Measurements from ENCODE around the gene CRLF2. TPM values are rescaled to one million over a fixed set of nuclear protein-coding genes. Genes with fewer than 3 reads are reported as not detected.

CRLF2 gene
- total and polyA plus RNA-seq, 10 donors: 0.26 to 1.8 (median 0.47) TPM; not detected in 4

GRCh38 chrX:1153940-1154339, 58.5 kb downstream of the CRLF2 start:
- no peak for DNase-seq
- H3K27me3 ChIP-seq (replicated peaks in 1 of 7): peaks cover 0 to 17% (median 0%) of the 10 kb centered on the region in 7 donors
- TF ChIP-seq POLR2AphosphoS5 (IDR thresholded peaks at IDR 0.05) (no peak), POLR2A (IDR thresholded peaks at IDR 0.05) (no peak), CTCF (IDR thresholded peaks at IDR 0.05 in 8 of 11, conservative IDR thresholded peaks at IDR 0.05 in 3 of 11) (no peak)
- H3K36me3 ChIP-seq: no peaks in the 10 kb centered on the region
- H3K9me3 ChIP-seq: no peaks in the 10 kb centered on the region
- WGBS, 5 donors: 37 to 60% (median 50%) methylated on average over 9 of the region's 9 CpGs
- no peaks in the 10 kb centered on the region for H3K4me1 ChIP-seq
- intact Hi-C loops (cut with DNase I; ENCODE audit: low total_unique reads): no loop called here
- H3K4me3 ChIP-seq: no peak overlapping the region
- H3K27ac ChIP-seq: no peak overlapping the region

- H3K4me1 ChIP-seq: no peaks in the 10 kb centered on the region
- 44 to 68% (median 64%) methylated on average over 10 of the region's 10 CpGs for WGBS, 5 donors
- no peak for TF ChIP-seq CTCF (IDR thresholded peaks at IDR 0.05 in 8 of 11, conservative IDR thresholded peaks at IDR 0.05 in 3 of 11)
- no peak for TF ChIP-seq POLR2AphosphoS5 (IDR thresholded peaks at IDR 0.05)
- intact Hi-C loops (cut with DNase I; ENCODE audit: low total_unique reads): no loop called here
- no peaks in the 10 kb centered on the region for H3K9me3 ChIP-seq
- DNase-seq: no peak
- H3K4me3 ChIP-seq: no peak overlapping the region
- no peaks in the 10 kb centered on the region for H3K36me3 ChIP-seq
- peaks cover 0 to 28% (median 3%) of the 10 kb centered on the region in 7 donors for H3K27me3 ChIP-seq (replicated peaks in 1 of 7)
- no peak overlapping the region for H3K27ac ChIP-seq
Measured at GRCh38 chrX:1152090-1152489, 60.4 kb downstream of the CRLF2 start.

GRCh38 chrX:1151378-1152077, 60.9 kb downstream of the CRLF2 start:
- Histone ChIP-seq H3K27me3 (replicated peaks in 1 of 7) (peaks cover 0 to 28% (median 3%) of the 10 kb centered on the region in 7 donors), H3K36me3 (no peaks in the 10 kb centered on the region), H3K27ac (no peak overlapping the region), H3K4me1 (no peaks in the 10 kb centered on the region), H3K4me3 (no peak overlapping the region), H3K9me3 (no peaks in the 10 kb centered on the region)
- no peak for DNase-seq
- TF ChIP-seq POLR2A (IDR thresholded peaks at IDR 0.05): no peak
- TF ChIP-seq CTCF (IDR thresholded peaks at IDR 0.05 in 8 of 11, conservative IDR thresholded peaks at IDR 0.05 in 3 of 11): no peak
- TF ChIP-seq POLR2AphosphoS5 (IDR thresholded peaks at IDR 0.05): no peak
- intact Hi-C loops (cut with DNase I; ENCODE audit: low total_unique reads): no loop called here
- WGBS, 5 donors: 52 to 75% (median 67%) methylated on average over 9 of the region's 9 CpGs

GRCh38 chrX:1150569-1151347, 61.7 kb downstream of the CRLF2 start:
- Histone ChIP-seq H3K27ac (no peak overlapping the region), H3K36me3 (no peaks in the 10 kb centered on the region), H3K4me3 (no peak overlapping the region), H3K9me3 (peaks cover 0 to 2% (median 0%) of the 10 kb centered on the region in 8 donors), H3K27me3 (replicated peaks in 1 of 7) (peaks cover 0 to 28% (median 3%) of the 10 kb centered on the region in 7 donors), H3K4me1 (no peaks in the 10 kb centered on the region)
- WGBS, 5 donors: 78 to 92% (median 82%) methylated on average over 8 of the region's 8 CpGs
- TF ChIP-seq POLR2A (IDR thresholded peaks at IDR 0.05) (no peak), CTCF (IDR thresholded peaks at IDR 0.05 in 8 of 11, conservative IDR thresholded peaks at IDR 0.05 in 3 of 11) (no peak), POLR2AphosphoS5 (IDR thresholded peaks at IDR 0.05) (no peak)
- DNase-seq: no peak
- intact Hi-C loops (cut with DNase I; ENCODE audit: low total_unique reads): no loop called here
